Epithelial cell of proximal tubule (primary cell): ENCODE data around the gene VAMP7. TPM values are rescaled to one million over a fixed set of nuclear protein-coding genes. Genes with fewer than 3 reads are reported as not detected.
"Not testable (repeated sequence)": the region's sequence is repeated elsewhere in the genome, so short reads cannot be mapped to it uniquely, and the experiment has no call there.

ENCODE experiments used
- DNase-seq: peaks from one replicate; pipeline ENCODE4 v3.0.0-alpha.2; 2011; ENCODE audit warnings: low read depth
- H3K4me3 ChIP-seq: 2 replicates; pipeline ENCODE4 v1.5.1; 2011; ENCODE audit warnings: low read depth, mild to moderate bottlenecking, low read length
- total RNA-seq: library from RNA; depleted of rRNA; stranded (reverse); fragments of >200 nt; gene quantifications from 2 replicates; pipeline ENCODE4 v1.2.3, GENCODE V29; 2015
- TF ChIP-seq, protein P1 (sequence below): conservative IDR thresholded peaks from 2 replicates; pipeline ENCODE4 v1.5.1; 2012; ENCODE audit warnings: low read depth, mild to moderate bottlenecking, low read length

Gene VAMP7, protein sequence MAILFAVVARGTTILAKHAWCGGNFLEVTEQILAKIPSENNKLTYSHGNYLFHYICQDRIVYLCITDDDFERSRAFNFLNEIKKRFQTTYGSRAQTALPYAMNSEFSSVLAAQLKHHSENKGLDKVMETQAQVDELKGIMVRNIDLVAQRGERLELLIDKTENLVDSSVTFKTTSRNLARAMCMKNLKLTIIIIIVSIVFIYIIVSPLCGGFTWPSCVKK
- total RNA-seq, result 31.2 and 32.4 TPM in 2 replicates

GRCh38 chrX:155881158-155881993 is at the start of gene VAMP7:
VAMP7 (plus strand) TSS chrX:155881345; CDS start chrX:155889467, 8,122 bp downstream.
- TF ChIP-seq, protein P1, sequence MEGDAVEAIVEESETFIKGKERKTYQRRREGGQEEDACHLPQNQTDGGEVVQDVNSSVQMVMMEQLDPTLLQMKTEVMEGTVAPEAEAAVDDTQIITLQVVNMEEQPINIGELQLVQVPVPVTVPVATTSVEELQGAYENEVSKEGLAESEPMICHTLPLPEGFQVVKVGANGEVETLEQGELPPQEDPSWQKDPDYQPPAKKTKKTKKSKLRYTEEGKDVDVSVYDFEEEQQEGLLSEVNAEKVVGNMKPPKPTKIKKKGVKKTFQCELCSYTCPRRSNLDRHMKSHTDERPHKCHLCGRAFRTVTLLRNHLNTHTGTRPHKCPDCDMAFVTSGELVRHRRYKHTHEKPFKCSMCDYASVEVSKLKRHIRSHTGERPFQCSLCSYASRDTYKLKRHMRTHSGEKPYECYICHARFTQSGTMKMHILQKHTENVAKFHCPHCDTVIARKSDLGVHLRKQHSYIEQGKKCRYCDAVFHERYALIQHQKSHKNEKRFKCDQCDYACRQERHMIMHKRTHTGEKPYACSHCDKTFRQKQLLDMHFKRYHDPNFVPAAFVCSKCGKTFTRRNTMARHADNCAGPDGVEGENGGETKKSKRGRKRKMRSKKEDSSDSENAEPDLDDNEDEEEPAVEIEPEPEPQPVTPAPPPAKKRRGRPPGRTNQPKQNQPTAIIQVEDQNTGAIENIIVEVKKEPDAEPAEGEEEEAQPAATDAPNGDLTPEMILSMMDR, result no peak
- H3K4me3 ChIP-seq, result peak within 1 kb of the TSS; percentile 76
- DNase-seq, result peak; percentile 29

- no peak for DNase-seq
- TF ChIP-seq, protein P1, result no peak
- H3K4me3 ChIP-seq, result no peak overlapping the region
Measured at GRCh38 chrX:155841232-155841631, 39.9 kb upstream of the VAMP7 start.

GRCh38 chrX:155851786-155852185 is 29.4 kb upstream of the VAMP7 start:
- not testable (repeated sequence) for DNase-seq, H3K4me3 ChIP-seq

- no peak for DNase-seq
- no peak overlapping the region for H3K4me3 ChIP-seq
- TF ChIP-seq, protein P1, result peak; percentile 45
Measured at GRCh38 chrX:155857561-155857960, 23.6 kb upstream of the VAMP7 start.

GRCh38 chrX:155864655-155865054 is 16.5 kb upstream of the VAMP7 start:
- no peak overlapping the region for H3K4me3 ChIP-seq
- TF ChIP-seq, protein P1, result peak; percentile 38
- DNase-seq, result no peak

DNA sequence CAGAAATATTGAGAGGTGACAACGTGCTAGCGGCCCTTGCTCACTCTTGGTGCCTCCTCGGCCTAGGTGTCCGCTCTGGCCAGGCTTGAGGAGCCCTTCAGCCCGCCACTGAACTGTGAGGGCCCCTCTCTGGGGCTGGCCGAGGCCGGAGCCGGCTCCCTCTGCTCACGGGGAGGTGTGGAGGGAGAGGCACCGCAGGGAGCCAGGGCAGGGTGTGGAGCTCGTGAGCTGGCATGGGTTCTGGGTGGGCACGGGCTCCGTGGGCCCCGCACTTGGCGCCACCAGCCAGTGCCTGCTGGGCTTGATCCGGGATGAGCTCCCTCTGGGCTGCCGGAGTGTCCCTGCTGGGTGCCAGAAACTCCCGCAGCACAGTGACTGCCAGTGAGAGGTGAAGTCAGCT is 16.0 kb upstream of the VAMP7 start:
- no peak for DNase-seq
- TF ChIP-seq, protein P1, result no peak
- H3K4me3 ChIP-seq, result no peak overlapping the region

- no peak for DNase-seq
- H3K4me3 ChIP-seq, result no peak overlapping the region
- TF ChIP-seq, protein P1, result no peak
Measured at GRCh38 chrX:155867821-155868220, 13.3 kb upstream of the VAMP7 start.
